Measurements from ENCODE around the gene POLG2.
"Not testable (repeated sequence)": the region's sequence is repeated elsewhere in the genome, so short reads cannot be mapped to it uniquely, and the experiment has no call there.

POLG2 gene

GRCh38 chr17:64466019-64466735 is 30.7 kb downstream of the POLG2 start:
- H3K4me3 ChIP-seq (replicated peaks; ENCODE audit: low read depth, low read length): no peak overlapping the region
- DNase-seq (ENCODE audit: low read depth): no peak
- TF ChIP-seq, protein P1, sequence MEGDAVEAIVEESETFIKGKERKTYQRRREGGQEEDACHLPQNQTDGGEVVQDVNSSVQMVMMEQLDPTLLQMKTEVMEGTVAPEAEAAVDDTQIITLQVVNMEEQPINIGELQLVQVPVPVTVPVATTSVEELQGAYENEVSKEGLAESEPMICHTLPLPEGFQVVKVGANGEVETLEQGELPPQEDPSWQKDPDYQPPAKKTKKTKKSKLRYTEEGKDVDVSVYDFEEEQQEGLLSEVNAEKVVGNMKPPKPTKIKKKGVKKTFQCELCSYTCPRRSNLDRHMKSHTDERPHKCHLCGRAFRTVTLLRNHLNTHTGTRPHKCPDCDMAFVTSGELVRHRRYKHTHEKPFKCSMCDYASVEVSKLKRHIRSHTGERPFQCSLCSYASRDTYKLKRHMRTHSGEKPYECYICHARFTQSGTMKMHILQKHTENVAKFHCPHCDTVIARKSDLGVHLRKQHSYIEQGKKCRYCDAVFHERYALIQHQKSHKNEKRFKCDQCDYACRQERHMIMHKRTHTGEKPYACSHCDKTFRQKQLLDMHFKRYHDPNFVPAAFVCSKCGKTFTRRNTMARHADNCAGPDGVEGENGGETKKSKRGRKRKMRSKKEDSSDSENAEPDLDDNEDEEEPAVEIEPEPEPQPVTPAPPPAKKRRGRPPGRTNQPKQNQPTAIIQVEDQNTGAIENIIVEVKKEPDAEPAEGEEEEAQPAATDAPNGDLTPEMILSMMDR (IDR thresholded peaks at IDR 0.05; ENCODE audit: low read length, missing control alignments): no peak

DNA sequence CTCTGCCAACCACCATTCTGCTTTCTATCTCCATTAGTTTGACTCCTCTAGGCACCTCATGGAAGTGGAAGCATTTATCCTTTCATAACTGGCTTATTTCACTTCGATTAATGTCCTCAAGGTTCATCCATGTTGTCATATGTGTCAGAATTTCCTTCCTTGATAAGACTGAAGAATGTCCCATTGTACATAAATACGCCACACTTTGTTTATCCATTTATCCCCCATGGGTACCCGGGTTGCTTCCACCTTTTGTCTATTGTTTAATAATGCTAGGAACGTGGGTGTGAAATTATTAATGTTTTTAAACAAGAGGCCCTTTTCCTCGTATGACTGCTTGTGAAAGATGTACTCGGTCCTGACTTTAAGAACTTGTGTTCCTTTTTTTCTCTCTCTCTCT is 35.1 kb downstream of the POLG2 start:
- DNase-seq (ENCODE audit: low read depth): no peak
- no peak overlapping the region for H3K4me3 ChIP-seq (replicated peaks; ENCODE audit: low read depth, low read length)
- TF ChIP-seq, protein P1 (IDR thresholded peaks at IDR 0.05; ENCODE audit: low read length, missing control alignments): no peak

DNA sequence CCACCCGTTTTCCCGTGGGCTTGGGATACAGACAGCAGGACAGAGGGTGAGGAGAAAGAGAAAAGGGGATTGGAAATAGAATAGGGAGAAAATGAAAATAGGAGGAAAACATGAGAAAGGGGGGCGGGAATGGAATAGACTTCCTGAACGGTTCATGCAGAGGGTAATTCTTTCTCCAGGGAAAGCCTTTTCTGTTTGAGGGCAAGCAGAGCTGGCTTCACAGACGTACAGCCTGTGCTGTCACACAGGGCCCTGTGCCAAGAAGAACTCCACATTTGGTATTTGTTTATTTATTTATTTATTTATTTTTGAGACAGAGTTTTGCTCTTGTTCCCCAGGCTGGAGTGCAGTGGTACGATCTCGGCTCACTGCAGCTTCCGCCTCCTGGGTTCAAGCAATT is 35.9 kb downstream of the POLG2 start:
- TF ChIP-seq, protein P1 (IDR thresholded peaks at IDR 0.05; ENCODE audit: low read length, missing control alignments): no peak
- peak; percentile 32 for DNase-seq (ENCODE audit: low read depth)
- H3K4me3 ChIP-seq (replicated peaks; ENCODE audit: low read depth, low read length): no peak overlapping the region

DNA sequence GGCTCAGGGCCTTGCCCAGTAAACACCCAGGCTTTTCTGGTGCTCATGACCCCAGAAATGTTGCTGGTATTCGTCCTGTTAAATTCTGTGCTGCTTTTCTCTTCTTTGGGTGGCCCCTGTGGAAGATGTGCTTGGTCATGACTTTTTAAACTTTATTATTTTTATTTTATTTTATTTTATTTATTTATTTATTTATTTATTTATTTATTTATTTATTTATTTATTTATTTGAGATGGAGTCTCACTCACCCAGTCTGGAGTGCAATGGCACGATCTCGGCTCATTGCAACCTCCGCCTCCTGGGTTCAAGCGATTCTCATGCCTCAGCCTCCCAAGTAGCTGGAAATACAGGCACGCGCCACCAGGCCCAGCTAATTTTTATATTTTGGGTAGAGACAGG is 37.0 kb downstream of the POLG2 start:
- not testable (repeated sequence) for DNase-seq (ENCODE audit: low read depth); H3K4me3 ChIP-seq (replicated peaks; ENCODE audit: low read depth, low read length)

GRCh38 chr17:64459284-64459747 is 37.5 kb downstream of the POLG2 start:
- DNase-seq (ENCODE audit: low read depth): peak; percentile 44
- no peak overlapping the region for H3K4me3 ChIP-seq (replicated peaks; ENCODE audit: low read depth, low read length)
- TF ChIP-seq, protein P1 (IDR thresholded peaks at IDR 0.05; ENCODE audit: low read length, missing control alignments): no peak

DNA sequence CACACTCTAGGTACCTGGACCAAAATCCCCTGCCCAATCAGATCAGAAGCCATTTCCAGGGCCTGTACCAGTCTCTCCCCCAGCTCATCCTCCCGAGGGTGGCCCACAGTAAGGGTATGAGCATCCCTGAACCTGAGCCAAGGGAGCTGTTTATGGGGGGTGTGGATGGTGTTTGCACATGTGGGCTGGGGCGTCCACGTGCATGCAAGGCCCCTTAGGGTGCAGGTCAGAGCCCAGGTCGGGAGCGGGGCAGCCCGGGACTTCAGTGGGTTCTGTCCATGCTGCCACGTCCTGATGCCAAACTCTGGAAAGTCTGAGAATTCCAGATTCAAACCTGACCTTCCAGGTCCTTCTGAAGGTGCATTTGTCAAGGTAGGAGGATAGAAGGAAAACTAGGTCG is 38.1 kb downstream of the POLG2 start:
- no peak for DNase-seq (ENCODE audit: low read depth)
- TF ChIP-seq, protein P1 (IDR thresholded peaks at IDR 0.05; ENCODE audit: low read length, missing control alignments): no peak

DNA sequence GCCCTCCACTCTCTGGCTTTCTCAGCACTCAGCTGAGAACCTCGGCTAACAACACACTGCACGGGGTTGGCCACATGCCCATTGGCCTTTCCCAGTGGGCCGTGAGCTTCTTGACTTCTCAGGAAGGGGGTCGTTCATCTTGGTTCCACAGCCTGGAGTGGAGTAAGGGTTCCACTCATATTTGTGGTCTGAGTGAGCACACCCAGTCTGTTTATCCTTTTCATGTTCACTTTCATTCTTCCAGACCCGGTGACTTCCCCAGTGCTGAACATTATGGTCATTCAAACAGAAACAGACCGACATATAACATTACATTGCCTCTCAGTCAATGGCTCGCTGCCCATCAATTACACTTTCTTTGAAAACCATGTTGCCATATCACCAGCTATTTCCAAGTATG is 39.7 kb downstream of the POLG2 start:
- H3K4me3 ChIP-seq (replicated peaks; ENCODE audit: low read depth, low read length): no peak overlapping the region
- DNase-seq (ENCODE audit: low read depth): peak; percentile 29
- TF ChIP-seq, protein P1 (IDR thresholded peaks at IDR 0.05; ENCODE audit: low read length, missing control alignments): no peak

More for the DNA sequence above, 38.1 kb downstream of the POLG2 start:
- no peak overlapping the region for H3K4me3 ChIP-seq (replicated peaks; ENCODE audit: low read depth, low read length)

Data from fibroblast of pulmonary artery (primary cell).